GM12878 (cell line): Measurements from ENCODE around the gene SNCB. TPM values are rescaled to one million over a fixed set of nuclear protein-coding genes. Genes with fewer than 3 reads are reported as not detected.

Experiments
- ATAC-seq: fragments of 200-7000 bp; cut with Tn5 transposase; 3 replicates; pipeline ENCODE4 v1.9.1; 2020; ENCODE audit warnings: mild to moderate bottlenecking, moderate library complexity
- BruUV-seq: library from RNA; stranded (reverse); fragments of 400-500 nt; replicated peaks from 2 replicates; lab custom pipeline; 2021; lab: Mats Ljungman, UMichigan
- CTCF ChIA-PET: fragments of 300-600 bp; sonication (Branson Sonifier 250); formaldehyde crosslinking; extraction: SDS; loops from one replicate; lab custom pipeline; 2021; ENCODE audit warnings: inconsistent platforms; lab: Yijun Ruan, JAX
- POLR2A ChIA-PET: fragments of 350-600 bp; formaldehyde crosslinking; extraction: SDS; loops from one replicate; lab custom pipeline; 2021; ENCODE audit warnings: inconsistent platforms; lab: Charles Lee
- RAD21 ChIA-PET: fragments of 300-600 bp; sonication (Branson Sonifier 250); formaldehyde crosslinking; loops from one replicate; lab custom pipeline; 2023; ENCODE audit warnings: antibody characterized with exemption; ENCODE audit not compliant: unreplicated experiment; lab: Charles Lee
- SMC1A ChIA-PET: fragments of 300-600 bp; sonication (Branson Sonifier 250); formaldehyde crosslinking; loops from one replicate; lab custom pipeline; 2023; ENCODE audit not compliant: unreplicated experiment, uncharacterized antibody; lab: Charles Lee
- DNase-seq: peaks from one replicate; pipeline ENCODE4 v3.0.0-alpha.2; 2011; ENCODE audit warnings: low read depth, low spot score
- FAIRE-seq: peaks from 3 replicates; lab custom pipeline; 2011; peaks lifted over from hg19 to GRCh38; lab: Jason Lieb, UNC
- H2AFZ ChIP-seq: 2 replicates; pipeline ENCODE4 v1.6.0; 2011; ENCODE audit warnings: low read depth, low read length, control low read depth; ENCODE audit not compliant: control insufficient read depth
- H3K27ac ChIP-seq: 2 replicates; pipeline ENCODE4 v1.5.1; 2011; ENCODE audit warnings: control low read depth; ENCODE audit not compliant: control insufficient read depth, insufficient read depth
- H3K27me3 ChIP-seq, 2 experiments: replicated peaks in 1 of 2; 2 replicates each; pipeline versions ENCODE4 v1.6.0 to v1.6.1; 2011; ENCODE audit warnings: low read length in 1 of 2; ENCODE audit not compliant: control insufficient read depth in 2 of 2, insufficient read depth in 2 of 2
- H3K36me3 ChIP-seq, 2 experiments: 2 replicates each; pipeline ENCODE4 v1.5.1; 2011; ENCODE audit warnings: low read length in 1 of 2; ENCODE audit not compliant: control insufficient read depth in 2 of 2, insufficient read depth in 2 of 2
- H3K4me1 ChIP-seq: 2 replicates; pipeline ENCODE4 v1.6.1; 2011; ENCODE audit warnings: mild to moderate bottlenecking, low read length, moderate library complexity, mixed read lengths; ENCODE audit not compliant: control insufficient read depth, insufficient read depth
- H3K4me2 ChIP-seq: 2 replicates; pipeline ENCODE4 v1.6.0; 2011; ENCODE audit warnings: control low read depth; ENCODE audit not compliant: control insufficient read depth, insufficient read depth
- H3K4me3 ChIP-seq: fragments of 200-600 bp; sonication (generic); 2 replicates; pipeline ENCODE4 v1.5.1; 2016
- H3K79me2 ChIP-seq: 2 replicates; pipeline ENCODE4 v1.6.0; 2011; ENCODE audit warnings: low read length; ENCODE audit not compliant: control insufficient read depth, insufficient read depth
- H3K9ac ChIP-seq: 2 replicates; pipeline ENCODE4 v1.8.0; 2011; ENCODE audit warnings: low read length, control low read depth, mixed read lengths; ENCODE audit not compliant: control insufficient read depth, insufficient read depth
- H3K9me3 ChIP-seq: replicated peaks from 3 replicates; pipeline ENCODE4 v1.5.1; 2011; ENCODE audit warnings: mild to moderate bottlenecking, low read length; ENCODE audit not compliant: control insufficient read depth, insufficient read depth
- H4K20me1 ChIP-seq: 2 replicates; pipeline ENCODE4 v1.6.0; 2011; ENCODE audit not compliant: control insufficient read depth, insufficient read depth
- EGR1 ChIP-seq, 2 experiments: IDR thresholded peaks; 1 replicate in 1 of 2; 2 replicates in 1 of 2; pipeline ENCODE4 v1.6.1; 2011 to 2012; ENCODE audit warnings: low read depth in 2 of 2, low read length in 2 of 2, borderline replicate concordance in 1 of 2, mild to moderate bottlenecking in 1 of 2, moderate library complexity in 1 of 2
- RAD21 ChIP-seq: IDR thresholded peaks from 2 replicates; pipeline ENCODE4 v1.6.1; 2011; ENCODE audit warnings: mild to moderate bottlenecking, low read depth, low read length, moderate library complexity; ENCODE audit not compliant: insufficient read depth
- SIX5 ChIP-seq: IDR thresholded peaks from 2 replicates; pipeline ENCODE4 v1.6.1; 2011; ENCODE audit warnings: mild to moderate bottlenecking, low read depth, low read length, moderate library complexity; ENCODE audit not compliant: severe bottlenecking
- SMC3 ChIP-seq: IDR thresholded peaks from 2 replicates; pipeline ENCODE4 v1.6.1; 2011; ENCODE audit warnings: low read length, improper control_type of control experiment, borderline replicate concordance
- STAT3 ChIP-seq: IDR thresholded peaks from 2 replicates; pipeline ENCODE4 v1.6.1; 2011; ENCODE audit warnings: low read depth, low read length, improper control_type of control experiment
- TCF12 ChIP-seq: IDR thresholded peaks from 2 replicates; pipeline ENCODE4 v1.6.1; 2011; ENCODE audit warnings: low read depth, mild to moderate bottlenecking, low read length
- ZNF217 ChIP-seq: fragments of 450-650 bp; IDR thresholded peaks from 2 replicates; pipeline ENCODE4 v1.6.1; 2017; ENCODE audit warnings: antibody characterized with exemption, mild to moderate bottlenecking
- ZZZ3 ChIP-seq: IDR thresholded peaks from 2 replicates; pipeline ENCODE4 v1.6.1; 2011; ENCODE audit warnings: low read depth; ENCODE audit not compliant: control insufficient read depth, insufficient read length
- WGBS: methylation state at CpG from one replicate; pipeline ENCODE4 v1.1.6; 2016; ENCODE audit warnings: low lambda C conversion rate; ENCODE audit not compliant: insufficient replicate concordance, insufficient coverage; ENCODE audit errors: missing lambda C conversion rate; 5-methylcytosine and 5-hydroxymethylcytosine counted together
- in situ Hi-C: fragments of 300-500 bp; cut with MboI; formaldehyde crosslinking; loops from 9 replicates; pipeline ENCODE4 v1.14.3; 2018; ENCODE audit warnings: mixed read lengths
- intact Hi-C: fragments of 100-400 bp; cut with micrococcal nuclease; formaldehyde crosslinking; loops from one replicate; pipeline ENCODE4 v1.14.2; 2022; ENCODE audit not compliant: unreplicated experiment
- polyA plus RNA-seq, 11 experiments: library from polyadenylated mRNA; depleted of rRNA in 4 of 11; unstranded in 6 of 11; stranded (reverse) in 5 of 11; fragments of >200 nt; fragmentation: Nextera tagmentation in 4 of 11; fragmentation: Illumina TruSeq in 1 of 11; extraction: Ambion mirVana in 4 of 11; extraction: Trizol in 1 of 11; gene quantifications; 1 replicate in 1 of 11; 2 replicates in 10 of 11; pipeline versions ENCODE4 v1.2.1 to v1.2.3, GENCODE V29; 2011 to 2016; ENCODE audit warnings: inconsistent platforms in 2 of 11, missing spikeins in 2 of 11, low read depth in 1 of 11
- total RNA-seq, 4 experiments: library from RNA; depleted of rRNA in 3 of 4; stranded (reverse); fragments of >200 nt in 3 of 4; fragmentation: Illumina TruSeq in 1 of 4; extraction: Trizol in 1 of 4; gene quantifications; 2 replicates each; pipeline versions ENCODE4 v1.2.1 to v1.2.3, GENCODE V29; 2013 to 2021
- TF ChIP-seq, protein P1 (sequence below): IDR thresholded peaks from 2 replicates; pipeline ENCODE4 v1.6.1; 2011; ENCODE audit warnings: low read depth, low read length, improper control_type of control experiment, borderline replicate concordance
- TF ChIP-seq, protein P2 (sequence below), 3 experiments: IDR thresholded peaks in 2 of 3; conservative IDR thresholded peaks in 1 of 3; 2 replicates each; pipeline ENCODE4 v1.5.1; 2011; ENCODE audit warnings: low read depth in 3 of 3, low read length in 3 of 3, mild to moderate bottlenecking in 3 of 3, control low read depth in 2 of 3, moderate library complexity in 2 of 3, inconsistent platforms in 1 of 3, mixed read lengths in 1 of 3; ENCODE audit not compliant: control insufficient read depth in 2 of 3, insufficient read depth in 1 of 3; ENCODE audit errors: extremely low read depth in 1 of 3

The SNCB gene
- total and polyA plus RNA-seq, 10 of the 15 experiments (the other 5 are each of a cell fraction or from before 2014, with no cell fraction given), result 0.75 TPM; not detected in 9

DNA sequence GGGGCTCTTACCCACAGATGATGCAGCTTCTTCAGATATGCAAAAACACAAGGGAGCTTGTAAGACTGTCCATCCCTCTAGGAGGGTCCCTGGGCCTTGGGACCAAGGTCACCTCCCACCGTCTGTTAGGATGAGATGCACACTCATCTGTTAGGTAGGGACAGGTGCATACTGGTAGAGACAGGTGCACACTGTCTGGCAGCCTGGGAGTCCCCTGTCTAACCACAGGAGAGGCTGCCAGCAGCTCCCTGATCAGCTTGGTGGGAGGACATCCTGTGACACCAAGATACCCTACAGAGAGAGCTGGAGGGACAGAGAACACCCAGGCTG, 30.2 kb upstream of the SNCB start:
- Histone ChIP-seq H3K27ac (no peak overlapping the region), H4K20me1 (no peaks in the 10 kb centered on the region; the same call in 1 of the 2 replicates), H3K4me2 (0 out of 2 replicates have a peak overlapping the region, but pooled peaks have one; percentile 2), H3K4me1 (peaks cover 16% of the 10 kb centered on the region), H3K9ac (no peak overlapping the region), H2AFZ (no peak overlapping the region), H3K4me3 (no peak overlapping the region), H3K79me2 (no peaks in the 10 kb centered on the region), H3K27me3 (no peaks in the 10 kb centered on the region)
- peak; percentile 57 for ATAC-seq
- no peak for FAIRE-seq
- CTCF ChIA-PET, result interaction anchor here (0.6 to 6.3 kb wide), 106 partner anchors 8 to 835 kb away, joined by 3 to 102 read pairs (median 4); partner anchors contain the start of genes CDHR2, CLTB, FGFR4 and GPRIN1
- in situ Hi-C loops, result no loop called here
- SMC1A ChIA-PET, result interaction anchor here (0.6 to 2.3 kb wide), 37 partner anchors 9 to 638 kb away, joined by 3 to 35 read pairs (median 3); partner anchors contain the start of gene TSPAN17
- 9% methylated on average over 1 of the region's 1 CpG for WGBS
- POLR2A ChIA-PET, result interaction anchor here (0.6 to 0.9 kb wide), 2 partner anchors 13 to 367 kb away, joined by 4 to 5 read pairs; partner anchors contain the start of gene TSPAN17
- no peak for DNase-seq
- no TSS peak for BruUV-seq
- TF ChIP-seq TCF12 (0 out of 2 replicates have a peak, but pooled peaks have one; percentile 14), EGR1 (IDR thresholded peaks at IDR 0.05; ENCODE audit: borderline replicate concordance in 1 of 2, low read depth in 2 of 2, low read length in 2 of 2) (no peak), ZNF217 (no peak)
- TF ChIP-seq, all 136 proteins: peak for 1
- Histone ChIP-seq H3K9me3 (no peaks in the 10 kb centered on the region), H3K36me3 (no peaks in the 10 kb centered on the region)
- intact Hi-C loops, result loop anchor here (1.0 to 5.0 kb wide), 3 partner anchors 84 to 452 kb away; no protein-coding TSS in a partner anchor
- RAD21 ChIA-PET, result interaction anchor here (0.5 to 4.8 kb wide), 53 partner anchors 9 to 930 kb away, joined by 3 to 43 read pairs (median 4); partner anchors contain the start of genes CLTB, FGFR4 and TSPAN17

DNA sequence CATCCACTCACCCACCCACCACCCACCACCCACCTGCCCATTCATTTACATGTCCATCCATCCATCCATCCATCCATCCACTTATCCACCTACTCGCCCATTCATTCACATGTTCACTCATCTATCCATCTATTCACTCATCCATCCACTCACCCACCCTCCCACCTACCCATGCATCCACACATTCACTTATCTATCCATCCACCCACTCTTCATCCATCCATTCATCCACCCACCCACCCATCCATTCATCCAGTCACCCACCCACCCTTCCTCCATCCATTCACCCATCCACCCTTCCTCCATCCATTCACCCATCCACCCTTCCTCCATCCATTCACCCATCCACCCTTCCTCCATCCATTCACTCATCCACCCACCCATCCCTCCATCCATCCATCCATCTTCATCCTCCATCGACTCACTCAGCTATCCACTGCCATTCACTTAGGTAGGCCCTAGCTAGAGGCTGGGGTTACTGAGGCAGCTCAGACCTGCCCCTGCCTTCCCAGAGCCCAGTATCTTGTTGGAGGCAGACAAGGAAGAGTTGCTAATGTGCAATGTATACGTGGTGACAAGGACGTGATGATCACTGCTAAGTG, 29.6 kb upstream of the SNCB start:
- no peak overlapping the region for H3K27ac ChIP-seq
- RAD21 ChIA-PET, result interaction anchor here (0.5 to 4.8 kb wide), 42 partner anchors 9 to 930 kb away, joined by 3 to 43 read pairs (median 5); partner anchors contain the start of genes CLTB, FGFR4 and TSPAN17
- ATAC-seq (no peak), DNase-seq (no peak), FAIRE-seq (no peak)
- H3K9ac ChIP-seq, result no peak overlapping the region
- no peak overlapping the region for H3K4me3 ChIP-seq
- no peaks in the 10 kb centered on the region for H3K9me3 ChIP-seq
- H3K4me2 ChIP-seq, result no peak overlapping the region
- peaks cover 16% of the 10 kb centered on the region for H3K4me1 ChIP-seq
- no peaks in the 10 kb centered on the region for H3K79me2 ChIP-seq
- in situ Hi-C loops (loop anchor here (5.0 kb wide), 1 partner anchor 297 kb away; no protein-coding TSS in a partner anchor), intact Hi-C loops (loop anchor here (1.0 to 5.0 kb wide), 4 partner anchors 84 to 453 kb away; no protein-coding TSS in a partner anchor)
- H3K27me3 ChIP-seq, result no peaks in the 10 kb centered on the region
- SMC1A ChIA-PET, result interaction anchor here (0.6 to 2.3 kb wide), 35 partner anchors 8 to 639 kb away, joined by 3 to 35 read pairs (median 4); partner anchors contain the start of gene TSPAN17
- CTCF ChIA-PET, result interaction anchor here (0.6 to 6.3 kb wide), 105 partner anchors 8 to 835 kb away, joined by 3 to 102 read pairs (median 4); partner anchors contain the start of genes CDHR2, CLTB, FGFR4 and GPRIN1
- no peaks in the 10 kb centered on the region for H3K36me3 ChIP-seq
- no TSS peak for BruUV-seq
- H2AFZ ChIP-seq, result no peak overlapping the region
- 38% methylated on average over 4 of the region's 4 CpGs for WGBS
- no peaks in the 10 kb centered on the region; the same call in 1 of the 2 replicates for H4K20me1 ChIP-seq
- POLR2A ChIA-PET, result interaction anchor here (0.9 kb wide), 1 partner anchor 12 kb away, joined by 5 read pairs; the partner anchor contains the start of gene TSPAN17
- TF ChIP-seq, protein P1, sequence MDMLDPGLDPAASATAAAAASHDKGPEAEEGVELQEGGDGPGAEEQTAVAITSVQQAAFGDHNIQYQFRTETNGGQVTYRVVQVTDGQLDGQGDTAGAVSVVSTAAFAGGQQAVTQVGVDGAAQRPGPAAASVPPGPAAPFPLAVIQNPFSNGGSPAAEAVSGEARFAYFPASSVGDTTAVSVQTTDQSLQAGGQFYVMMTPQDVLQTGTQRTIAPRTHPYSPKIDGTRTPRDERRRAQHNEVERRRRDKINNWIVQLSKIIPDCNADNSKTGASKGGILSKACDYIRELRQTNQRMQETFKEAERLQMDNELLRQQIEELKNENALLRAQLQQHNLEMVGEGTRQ, result no peak
- no peak for TF ChIP-seq SMC3
- TF ChIP-seq, protein P2, sequence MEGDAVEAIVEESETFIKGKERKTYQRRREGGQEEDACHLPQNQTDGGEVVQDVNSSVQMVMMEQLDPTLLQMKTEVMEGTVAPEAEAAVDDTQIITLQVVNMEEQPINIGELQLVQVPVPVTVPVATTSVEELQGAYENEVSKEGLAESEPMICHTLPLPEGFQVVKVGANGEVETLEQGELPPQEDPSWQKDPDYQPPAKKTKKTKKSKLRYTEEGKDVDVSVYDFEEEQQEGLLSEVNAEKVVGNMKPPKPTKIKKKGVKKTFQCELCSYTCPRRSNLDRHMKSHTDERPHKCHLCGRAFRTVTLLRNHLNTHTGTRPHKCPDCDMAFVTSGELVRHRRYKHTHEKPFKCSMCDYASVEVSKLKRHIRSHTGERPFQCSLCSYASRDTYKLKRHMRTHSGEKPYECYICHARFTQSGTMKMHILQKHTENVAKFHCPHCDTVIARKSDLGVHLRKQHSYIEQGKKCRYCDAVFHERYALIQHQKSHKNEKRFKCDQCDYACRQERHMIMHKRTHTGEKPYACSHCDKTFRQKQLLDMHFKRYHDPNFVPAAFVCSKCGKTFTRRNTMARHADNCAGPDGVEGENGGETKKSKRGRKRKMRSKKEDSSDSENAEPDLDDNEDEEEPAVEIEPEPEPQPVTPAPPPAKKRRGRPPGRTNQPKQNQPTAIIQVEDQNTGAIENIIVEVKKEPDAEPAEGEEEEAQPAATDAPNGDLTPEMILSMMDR (IDR thresholded peaks at IDR 0.05 in 2 of 3, conservative IDR thresholded peaks at IDR 0.05 in 1 of 3; ENCODE audit: control insufficient read depth in 2 of 3, extremely low read depth in 1 of 3, insufficient read depth in 1 of 3, low read depth in 3 of 3, low read length in 3 of 3), result no peak
- TF ChIP-seq RAD21, result no peak
- TF ChIP-seq ZZZ3, result no peak
- TF ChIP-seq STAT3, result no peak
- TF ChIP-seq SIX5, result no peak
